Endothelial cell of umbilical vein (primary cell): Measurements from ENCODE around the gene IRGM. TPM values are rescaled to one million over a fixed set of nuclear protein-coding genes. Genes with fewer than 3 reads are reported as not detected.
"Not testable (repeated sequence)": the region's sequence is repeated elsewhere in the genome, so short reads cannot be mapped to it uniquely, and the experiment has no call there.

Experiments
- BruUV-seq: library from RNA; stranded (reverse); fragments of 400-500 nt; replicated peaks from 2 replicates; lab custom pipeline; 2021; lab: Mats Ljungman, UMichigan
- CTCF ChIA-PET: fragments of 300-600, 350-600 bp; sonication (Branson Sonifier 250); formaldehyde crosslinking; loops from one replicate; lab custom pipeline; 2021; ENCODE audit warnings: antibody characterized with exemption, inconsistent platforms; lab: Charles Lee
- POLR2A ChIA-PET: fragments of 300-600, 350-600 bp; sonication (Branson Sonifier 250); formaldehyde crosslinking; loops from one replicate; lab custom pipeline; 2021; ENCODE audit warnings: antibody characterized with exemption, inconsistent platforms; lab: Charles Lee
- DNase-seq: peaks from one replicate; pipeline ENCODE4 v3.0.0-alpha.2; 2011; ENCODE audit warnings: low read depth, low spot score
- FAIRE-seq: peaks from 2 replicates; lab custom pipeline; 2011; peaks lifted over from hg19 to GRCh38; lab: Jason Lieb, UNC
- H2AFZ ChIP-seq: 2 replicates; pipeline ENCODE4 v1.6.0; 2012; ENCODE audit warnings: low read depth, low read length, control low read depth, inconsistent platforms
- H3K27ac ChIP-seq: 2 replicates; pipeline ENCODE4 v1.5.1; 2011; ENCODE audit warnings: low read depth, mild to moderate bottlenecking, control low read depth, low read length, moderate library complexity; ENCODE audit not compliant: insufficient read depth
- H3K27me3 ChIP-seq, 2 experiments: 2 replicates each; pipeline versions ENCODE4 v1.6.0 to v1.6.1; 2011; ENCODE audit warnings: low read length in 2 of 2, mixed read lengths in 1 of 2; ENCODE audit not compliant: control insufficient read depth in 2 of 2, insufficient read depth in 2 of 2
- H3K36me3 ChIP-seq, 2 experiments: 2 replicates in 1 of 2; 3 replicates in 1 of 2; pipeline ENCODE4 v1.5.1; 2011; ENCODE audit warnings: low read length in 2 of 2, mild to moderate bottlenecking in 1 of 2, moderate library complexity in 1 of 2; ENCODE audit not compliant: control insufficient read depth in 2 of 2, insufficient read depth in 2 of 2; ENCODE audit errors: extremely low read depth in 1 of 2
- H3K4me1 ChIP-seq: 3 replicates; pipeline ENCODE4 v1.5.1; 2011; ENCODE audit warnings: mild to moderate bottlenecking, low read length; ENCODE audit not compliant: control insufficient read depth, insufficient read depth; ENCODE audit errors: extremely low read depth
- H3K4me2 ChIP-seq: 2 replicates; pipeline ENCODE4 v1.6.1; 2011; ENCODE audit warnings: low read length, control low read depth, mixed read lengths; ENCODE audit not compliant: insufficient read depth
- H3K4me3 ChIP-seq, 3 experiments: fragments of 200-600 bp in 1 of 3; sonication (generic), shearing (Covaris generic) in 1 of 3; replicated peaks in 1 of 3; 2 replicates each; pipeline ENCODE4 v1.5.1; 2011 to 2016; ENCODE audit warnings: control low read depth in 3 of 3, low read length in 3 of 3, mild to moderate bottlenecking in 2 of 3, inconsistent platforms in 1 of 3, low read depth in 1 of 3, moderate library complexity in 1 of 3; ENCODE audit not compliant: insufficient read depth in 1 of 3
- H3K79me2 ChIP-seq: 2 replicates; pipeline ENCODE4 v1.6.0; 2012; ENCODE audit warnings: low read length, inconsistent platforms; ENCODE audit not compliant: control insufficient read depth, insufficient read depth
- H3K9ac ChIP-seq: replicated peaks from 2 replicates; pipeline ENCODE3; 2011; ENCODE audit warnings: low read length, control low read depth; ENCODE audit not compliant: insufficient read depth; ENCODE audit errors: extremely low read depth
- H3K9me1 ChIP-seq: replicated peaks from 3 replicates; pipeline ENCODE4 v1.6.0; 2011; ENCODE audit warnings: mild to moderate bottlenecking, low read length; ENCODE audit not compliant: control insufficient read depth, insufficient read depth; ENCODE audit errors: extremely low read depth
- H3K9me3 ChIP-seq: replicated peaks from 2 replicates; pipeline ENCODE4 v1.5.1; 2012; ENCODE audit warnings: low read length, inconsistent platforms; ENCODE audit not compliant: control insufficient read depth, insufficient read depth
- H4K20me1 ChIP-seq: replicated peaks from 2 replicates; pipeline ENCODE3; 2011; ENCODE audit warnings: mild to moderate bottlenecking, low read length; ENCODE audit not compliant: control insufficient read depth, insufficient read depth; ENCODE audit errors: extremely low read depth
- CTCF ChIP-seq, 2 donors: IDR thresholded peaks; 1 replicate in 1 of 2; 2 replicates in 1 of 2; pipeline ENCODE4 v1.5.1; 2011; ENCODE audit warnings: low read length in 2 of 2, mild to moderate bottlenecking in 2 of 2, moderate library complexity in 2 of 2, control low read depth in 1 of 2, inconsistent platforms in 1 of 2, low read depth in 1 of 2; ENCODE audit not compliant: insufficient read depth in 1 of 2; ENCODE audit errors: extremely low read depth in 1 of 2
- EZH2 ChIP-seq: IDR thresholded peaks from 2 replicates; pipeline ENCODE4 v1.6.1; 2012; ENCODE audit warnings: borderline replicate concordance, low read depth, mild to moderate bottlenecking, moderate library complexity, low read length, inconsistent platforms; ENCODE audit not compliant: severe bottlenecking
- FOS ChIP-seq: IDR thresholded peaks from 2 replicates; pipeline ENCODE4 v1.6.1; 2011; ENCODE audit warnings: mild to moderate bottlenecking, low read length, moderate library complexity, borderline replicate concordance; ENCODE audit not compliant: insufficient read depth
- GATA2 ChIP-seq: IDR thresholded peaks from 2 replicates; pipeline ENCODE4 v1.7.0; 2011; ENCODE audit warnings: low read depth, mild to moderate bottlenecking, moderate library complexity, mixed read lengths, low read length; ENCODE audit not compliant: insufficient read length, insufficient read depth
- JUN ChIP-seq: IDR thresholded peaks from 2 replicates; pipeline ENCODE4 v1.6.1; 2011; ENCODE audit warnings: borderline replicate concordance, low read depth; ENCODE audit not compliant: insufficient read length, insufficient read depth
- MAX ChIP-seq: IDR thresholded peaks from 2 replicates; pipeline ENCODE4 v1.6.1; 2011; ENCODE audit not compliant: insufficient read depth, insufficient read length
- MYC ChIP-seq: IDR thresholded peaks from one replicate; pipeline ENCODE4 v1.6.1; 2011; ENCODE audit warnings: mild to moderate bottlenecking, low read depth, low read length
- POLR2A ChIP-seq: IDR thresholded peaks from 2 replicates; pipeline ENCODE4 v1.6.1; 2012; ENCODE audit warnings: low read depth, mild to moderate bottlenecking, control low read depth, low read length
- POLR2AphosphoS5 ChIP-seq: IDR thresholded peaks from 2 replicates; pipeline ENCODE4 v1.6.1; 2012; ENCODE audit warnings: low read depth, mild to moderate bottlenecking, control low read depth, low read length, moderate library complexity; ENCODE audit not compliant: insufficient read depth
- dilution Hi-C: fragments of 300-500 bp; cut with MboI; formaldehyde crosslinking; loops from one replicate; pipeline ENCODE4 v1.15.0; 2019; ENCODE audit warnings: low sequenced_read_pairs; ENCODE audit not compliant: extremely low pct_ligation_motif_present
- intact Hi-C: fragments of 100-400 bp; cut with micrococcal nuclease; formaldehyde crosslinking; loops from one replicate; pipeline ENCODE4 v1.10.0; 2022
- polyA plus RNA-seq, 4 experiments: library from polyadenylated mRNA; depleted of rRNA in 3 of 4; stranded (reverse) in 3 of 4; unstranded in 1 of 4; fragments of >200 nt; gene quantifications; 2 replicates each; pipeline versions ENCODE4 v1.2.1 to v1.2.3, GENCODE V29; 2011 to 2012; ENCODE audit warnings: missing spikeins in 1 of 4
- total RNA-seq: library from RNA; stranded (reverse); gene quantifications from 2 replicates; pipeline ENCODE4 v1.2.3, GENCODE V29; 2021

Gene IRGM
- total and polyA plus RNA-seq, 2 donors (not counting 3 experiments of a cell fraction or from before 2014, with no cell fraction given), result not detected

GRCh38 chr5:150853561-150853960 lies 7.2 kb downstream of the IRGM start:
- no peak overlapping the region for H3K4me3 ChIP-seq
- no TSS peak for BruUV-seq

GRCh38 chr5:150856700-150857099 lies 10.4 kb downstream of the IRGM start:
- H3K4me3 ChIP-seq, CTCF ChIA-PET, H3K4me1 ChIP-seq, BruUV-seq, H3K79me2 ChIP-seq, FAIRE-seq, H3K27ac ChIP-seq, DNase-seq, H3K36me3 ChIP-seq, dilution Hi-C loops, H3K9ac ChIP-seq, H3K9me3 ChIP-seq, intact Hi-C loops, H2AFZ ChIP-seq, H4K20me1 ChIP-seq, H3K4me2 ChIP-seq, POLR2A ChIA-PET, H3K9me1 ChIP-seq: not testable (repeated sequence)
- H3K27me3 ChIP-seq, result peaks cover 2 to 12% of the 10 kb centered on the region in 2 experiments

More at GRCh38 chr5:150853561-150853960, 7.2 kb downstream of the IRGM start:
- ChIA-PET POLR2A (no interaction called here), CTCF (interaction anchor here (1.6 kb wide), 1 partner anchor 153 kb away, joined by 4 read pairs; the partner anchor contains the start of gene RBM22)
- Histone ChIP-seq H3K27me3 (peaks cover 8 to 14% of the 10 kb centered on the region in 2 experiments), H3K9me1 (no peaks in the 10 kb centered on the region), H2AFZ (no peak overlapping the region), H3K27ac (no peak overlapping the region), H3K4me2 (no peak overlapping the region), H3K9me3 (no peaks in the 10 kb centered on the region), H3K36me3 (no peaks in the 10 kb centered on the region), H4K20me1 (no peaks in the 10 kb centered on the region), H3K9ac (no peak overlapping the region), H3K4me1 (no peaks in the 10 kb centered on the region), H3K79me2 (no peaks in the 10 kb centered on the region)
- DNase-seq (no peak), FAIRE-seq (no peak)
- dilution Hi-C loops (no loop called here), intact Hi-C loops (no loop called here)
- TF ChIP-seq MYC (no peak), POLR2AphosphoS5 (no peak), JUN (no peak), FOS (no peak), CTCF (IDR thresholded peaks at IDR 0.05; ENCODE audit: extremely low read depth in 1 of 2, insufficient read depth in 1 of 2, low read depth in 1 of 2, low read length in 2 of 2) (no peak), GATA2 (no peak), POLR2A (no peak), MAX (no peak), EZH2 (no peak)
